Tibial nerve (tissue), 4 donors: Measurements from ENCODE around the gene TMEM200C. TPM values are rescaled to one million over a fixed set of nuclear protein-coding genes. Genes with fewer than 3 reads are reported as not detected.

Experiments used
- DNase-seq, 2 donors: peaks; one replicate each; pipeline ENCODE4 v3.0.0-alpha.2; 2019; ENCODE audit warnings: low spot score in 2 of 2
- H3K27ac ChIP-seq, 4 donors: fragments of 200-600 bp; sonication (generic) in 3 of 4; one replicate each; pipeline ENCODE4 v1.5.1; 2017 to 2019; ENCODE audit warnings: mild to moderate bottlenecking in 1 of 4
- H3K27me3 ChIP-seq, 2 donors: fragments of 200-600 bp; sonication (generic) in 1 of 2; one replicate each; pipeline versions ENCODE4 v1.5.1 to v1.6.0; 2017 to 2019
- H3K36me3 ChIP-seq, 3 donors: fragments of 200-600 bp; sonication (generic); one replicate each; pipeline ENCODE4 v1.5.1; 2018 to 2019
- H3K4me1 ChIP-seq, 4 donors: fragments of 200-600 bp; sonication (generic) in 3 of 4; one replicate each; pipeline ENCODE4 v1.5.1; 2017 to 2019
- H3K4me3 ChIP-seq, 4 donors: fragments of 200-600 bp; sonication (generic) in 3 of 4; one replicate each; pipeline ENCODE4 v1.5.1; 2017 to 2019; ENCODE audit warnings: mild to moderate bottlenecking in 1 of 4, moderate library complexity in 1 of 4
- H3K9me3 ChIP-seq, 4 donors: fragments of 200-600 bp; sonication (generic) in 3 of 4; one replicate each; pipeline ENCODE4 v1.5.1; 2017 to 2019
- CTCF ChIP-seq, 5 experiments: fragments of 200-600 bp in 3 of 5; fragments of 450-650 bp in 2 of 5; sonication (generic) in 3 of 5; IDR thresholded peaks; one replicate each; pipeline ENCODE4 v1.5.1; 2016 to 2019; ENCODE audit warnings: antibody characterized with exemption in 5 of 5, mild to moderate bottlenecking in 3 of 5, moderate library complexity in 2 of 5
- EP300 ChIP-seq, 2 donors: sonication (generic); formaldehyde crosslinking; IDR thresholded peaks; one replicate each; pipeline ENCODE4 v1.6.1; 2017; ENCODE audit warnings: antibody characterized with exemption in 2 of 2, mild to moderate bottlenecking in 1 of 2
- POLR2A ChIP-seq, 2 donors: fragments of 450-650 bp; IDR thresholded peaks; one replicate each; pipeline ENCODE4 v1.6.1; 2017; ENCODE audit warnings: antibody characterized with exemption in 2 of 2, mild to moderate bottlenecking in 2 of 2, moderate library complexity in 2 of 2
- WGBS, 2 donors: methylation state at CpG; one replicate each; pipeline ENCODE4 v1.1.5; 2018; 5-methylcytosine and 5-hydroxymethylcytosine counted together
- total RNA-seq, 4 donors: library from RNA; depleted of rRNA; stranded (reverse); fragments of >200 nt; gene quantifications; one replicate each; pipeline ENCODE4 v1.1.0, GENCODE V29; 2016

The TMEM200C gene
- total RNA-seq, 4 donors from 2014 or later: under 0.01 to 0.78 (median 0.60) TPM; not detected in 1

DNA sequence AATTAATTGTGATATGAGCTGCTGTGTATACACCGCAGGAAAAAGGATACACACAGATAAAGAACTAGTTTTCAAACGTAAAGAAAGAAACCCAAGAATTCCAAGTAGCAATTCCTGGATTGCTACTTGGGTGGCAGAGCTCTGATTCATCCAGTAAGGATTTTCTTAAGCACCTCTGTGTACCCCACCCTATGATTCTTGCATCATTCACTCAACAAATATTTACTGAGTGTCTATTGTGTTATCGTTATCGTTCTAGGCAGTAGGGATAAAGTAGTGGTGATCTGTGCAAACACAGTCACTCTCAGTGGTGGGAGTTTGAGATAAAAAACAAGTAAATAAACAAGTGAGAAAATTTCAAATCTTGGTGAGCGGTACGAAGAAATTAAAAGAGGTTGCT is 4.9 kb upstream of the TMEM200C start:
- peaks cover 0 to 8% (median 6%) of the 10 kb centered on the region in 4 donors for H3K4me1 ChIP-seq
- no peaks in the 10 kb centered on the region for H3K9me3 ChIP-seq
- 63 to 79% methylated on average over 6 of the region's 6 CpGs for WGBS, 2 donors
- no peak for DNase-seq
- no peak overlapping the region for H3K4me3 ChIP-seq
- H3K27me3 ChIP-seq: peaks cover 0 to 29% of the 10 kb centered on the region in 2 donors
- no peaks in the 10 kb centered on the region for H3K36me3 ChIP-seq
- no peak overlapping the region for H3K27ac ChIP-seq
- no peak for TF ChIP-seq CTCF (IDR thresholded peaks at IDR 0.05)

GRCh38 chr18:5899835-5900234 is 4.5 kb upstream of the TMEM200C start:
- WGBS, 2 donors: 85 to 89% methylated on average over 3 of the region's 3 CpGs

DNA sequence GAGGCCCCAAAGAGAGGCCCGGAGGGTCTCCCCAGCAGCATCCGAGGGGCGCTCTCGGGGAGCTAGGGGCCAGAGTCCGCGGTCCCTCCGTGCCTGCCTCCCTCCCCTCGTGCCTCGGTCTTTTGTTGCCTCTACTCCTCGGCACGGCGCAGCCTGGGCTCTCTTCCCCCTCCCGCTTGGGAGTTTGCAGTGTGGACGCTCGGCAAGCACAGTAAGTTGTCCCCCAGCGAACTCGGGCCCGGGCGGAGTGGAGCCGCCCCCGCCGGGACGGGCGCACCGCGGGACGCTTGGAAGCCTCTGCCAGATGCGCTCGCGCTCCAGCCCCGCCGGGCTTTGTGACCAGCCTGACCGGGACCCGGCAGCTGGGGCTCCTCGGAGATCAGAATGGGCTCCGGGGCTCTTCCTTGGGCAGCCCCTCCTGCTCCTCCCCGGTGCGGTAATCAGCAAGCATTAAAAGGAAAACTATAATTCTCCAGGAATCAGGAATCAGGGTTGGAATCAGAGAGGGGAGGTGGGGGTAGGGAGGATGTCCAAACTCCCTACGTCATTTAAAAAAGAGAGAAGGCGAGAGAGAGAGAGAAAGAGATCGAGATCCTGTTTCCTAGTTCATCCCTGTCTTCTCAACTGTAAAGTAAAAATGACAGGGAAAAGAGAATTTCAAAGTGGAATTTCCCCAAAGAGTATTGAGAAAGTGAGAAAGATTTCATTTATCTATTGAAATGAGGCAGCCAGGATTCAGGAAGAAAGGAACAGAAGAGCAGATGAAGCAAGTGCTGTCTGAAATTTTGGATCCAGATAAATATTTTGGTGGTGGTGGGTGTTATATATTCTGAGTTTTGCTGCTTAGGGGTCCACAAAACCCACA is 786 bp upstream of the TMEM200C start:
- Histone ChIP-seq H3K4me3 (peak overlapping the region; percentile 19 to 56 (median 48)), H3K27me3 (peaks cover 0 to 64% of the 10 kb centered on the region in 2 donors), H3K36me3 (no peaks in the 10 kb centered on the region), H3K4me1 (peaks cover 0 to 21% (median 9%) of the 10 kb centered on the region in 4 donors), H3K9me3 (no peaks in the 10 kb centered on the region), H3K27ac (peak overlapping the region in 2 of 4 donors; percentile 36 to 50)
- 3 to 6% methylated on average over 19 to 33 of the region's 41 CpGs for WGBS, 2 donors
- TF ChIP-seq CTCF (IDR thresholded peaks at IDR 0.05): no peak
- no peak for TF ChIP-seq POLR2A (IDR thresholded peaks at IDR 0.05)
- no peak for TF ChIP-seq EP300 (IDR thresholded peaks at IDR 0.05)
- no peak for DNase-seq

More at GRCh38 chr18:5899835-5900234, 4.5 kb upstream of the TMEM200C start:
- Histone ChIP-seq H3K27me3 (peaks cover 0 to 30% of the 10 kb centered on the region in 2 donors), H3K27ac (no peak overlapping the region), H3K9me3 (no peaks in the 10 kb centered on the region), H3K4me3 (no peak overlapping the region), H3K36me3 (no peaks in the 10 kb centered on the region), H3K4me1 (peaks cover 0 to 10% (median 6%) of the 10 kb centered on the region in 4 donors)
- no peak for DNase-seq
- TF ChIP-seq EP300 (IDR thresholded peaks at IDR 0.05): no peak
- TF ChIP-seq CTCF (IDR thresholded peaks at IDR 0.05): no peak
- TF ChIP-seq POLR2A (IDR thresholded peaks at IDR 0.05): no peak

GRCh38 chr18:5894611-5895298 is 567 bp downstream of the TMEM200C start:
- H3K4me1 ChIP-seq: peaks cover 0 to 33% (median 9%) of the 10 kb centered on the region in 4 donors
- no peak for DNase-seq
- H3K9me3 ChIP-seq: no peaks in the 10 kb centered on the region
- WGBS, 2 donors: 0 to 4% methylated on average over 9 to 23 of the region's 56 CpGs
- H3K27ac ChIP-seq: no peak overlapping the region
- no peaks in the 10 kb centered on the region for H3K36me3 ChIP-seq
- peak overlapping the region; percentile 19 to 56 (median 34) for H3K4me3 ChIP-seq
- H3K27me3 ChIP-seq: peaks cover 0 to 64% of the 10 kb centered on the region in 2 donors
- TF ChIP-seq POLR2A (IDR thresholded peaks at IDR 0.05): no peak
- TF ChIP-seq CTCF (IDR thresholded peaks at IDR 0.05): no peak
- TF ChIP-seq EP300 (IDR thresholded peaks at IDR 0.05): no peak
